Motor neuron (in vitro differentiated cells): ENCODE measurements around the gene SLFN11. TPM values are rescaled to one million over a fixed set of nuclear protein-coding genes. Genes with fewer than 3 reads are reported as not detected.
A peak's percentile ranks its signal among the peaks of the same experiment; 100 is the strongest.
"Not testable (repeated sequence)": the region's sequence is repeated elsewhere in the genome, so short reads cannot be mapped to it uniquely, and the experiment has no call there.

Source experiments
- ATAC-seq, 8 experiments: fragments of 200-7000 bp; cut with Tn5 transposase; replicated peaks in 6 of 8; 2 replicates each; pipeline ENCODE4 v1.8.0; 2021; ENCODE audit warnings: mild to moderate bottlenecking in 8 of 8, moderate library complexity in 8 of 8
- H3K27ac ChIP-seq, 2 donors: fragments of 250-450 bp; sonication (Bioruptor Pico); 2 replicates each; pipeline ENCODE4 v1.9.0; 2021; ENCODE audit warnings: antibody characterized with exemption in 2 of 2, mild to moderate bottlenecking in 2 of 2, moderate library complexity in 1 of 2
- H3K4me1 ChIP-seq, 2 donors: fragments of 250-450 bp; sonication (Bioruptor Pico); replicated peaks in 1 of 2; 2 replicates each; pipeline ENCODE4 v1.6.1; 2021; ENCODE audit warnings: antibody characterized with exemption in 2 of 2, mild to moderate bottlenecking in 2 of 2, moderate library complexity in 1 of 2
- H3K4me3 ChIP-seq, 5 donors: fragments of 250-450 bp; sonication (Bioruptor Pico); 2 replicates each; pipeline ENCODE4 v1.9.0; 2021; ENCODE audit warnings: antibody characterized with exemption in 5 of 5, mild to moderate bottlenecking in 5 of 5, moderate library complexity in 4 of 5
- WGBS, 10 experiments: fragments of 450-650 bp; shearing (Covaris generic); methylation state at CpG; one replicate each; pipeline ENCODE4 v1.0.0; 2022; 5-methylcytosine and 5-hydroxymethylcytosine counted together
- in situ Hi-C, 9 experiments: fragments of 400-800 bp; cut with MboI; loops; one replicate each; pipeline ENCODE4 v1.15.0; 2021; ENCODE audit warnings: low sequenced_read_pairs in 9 of 9, low pct_unique_long_range_greater_than_20kb in 2 of 9; ENCODE audit not compliant: unreplicated experiment in 9 of 9
- total RNA-seq, 8 experiments: library from RNA; unstranded; fragments of 300-600 nt; gene quantifications; 2 replicates each; pipeline versions ENCODE4 v1.2.3 to v1.2.4, GENCODE V29; 2022

Gene SLFN11, protein sequence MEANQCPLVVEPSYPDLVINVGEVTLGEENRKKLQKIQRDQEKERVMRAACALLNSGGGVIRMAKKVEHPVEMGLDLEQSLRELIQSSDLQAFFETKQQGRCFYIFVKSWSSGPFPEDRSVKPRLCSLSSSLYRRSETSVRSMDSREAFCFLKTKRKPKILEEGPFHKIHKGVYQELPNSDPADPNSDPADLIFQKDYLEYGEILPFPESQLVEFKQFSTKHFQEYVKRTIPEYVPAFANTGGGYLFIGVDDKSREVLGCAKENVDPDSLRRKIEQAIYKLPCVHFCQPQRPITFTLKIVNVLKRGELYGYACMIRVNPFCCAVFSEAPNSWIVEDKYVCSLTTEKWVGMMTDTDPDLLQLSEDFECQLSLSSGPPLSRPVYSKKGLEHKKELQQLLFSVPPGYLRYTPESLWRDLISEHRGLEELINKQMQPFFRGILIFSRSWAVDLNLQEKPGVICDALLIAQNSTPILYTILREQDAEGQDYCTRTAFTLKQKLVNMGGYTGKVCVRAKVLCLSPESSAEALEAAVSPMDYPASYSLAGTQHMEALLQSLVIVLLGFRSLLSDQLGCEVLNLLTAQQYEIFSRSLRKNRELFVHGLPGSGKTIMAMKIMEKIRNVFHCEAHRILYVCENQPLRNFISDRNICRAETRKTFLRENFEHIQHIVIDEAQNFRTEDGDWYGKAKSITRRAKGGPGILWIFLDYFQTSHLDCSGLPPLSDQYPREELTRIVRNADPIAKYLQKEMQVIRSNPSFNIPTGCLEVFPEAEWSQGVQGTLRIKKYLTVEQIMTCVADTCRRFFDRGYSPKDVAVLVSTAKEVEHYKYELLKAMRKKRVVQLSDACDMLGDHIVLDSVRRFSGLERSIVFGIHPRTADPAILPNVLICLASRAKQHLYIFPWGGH
- 10 to 100 TPM in 1 of 8 experiments, 1 to 10 TPM in 5, under 1 TPM in 1, not detected in 1; 0.93 to 12.8 (median 3.6) TPM for total RNA-seq

- in situ Hi-C loops = no loop called here
- Histone ChIP-seq H3K4me3 (peak within 1 kb of the TSS; percentile 21 to 40 (median 28)), H3K4me1 (no peaks in the 10 kb centered on the region), H3K27ac (no peak within 1 kb of the TSS)
- peak in 7 of 8 experiments; percentile 71 to 90 (median 82) for ATAC-seq
- 0 to 13% (median 0%) methylated on average over 1 to 6 of the region's 22 CpGs; no CpG with 5 or more reads in 2 of the 10 experiments for WGBS, 10 experiments
Measured at GRCh38 chr17:35373534-35373983, at the start of gene SLFN11. Gene SLFN11, minus strand, starts transcription at chr17:35373621. Its CDS starts 9,814 bp downstream, at chr17:35363807.

DNA sequence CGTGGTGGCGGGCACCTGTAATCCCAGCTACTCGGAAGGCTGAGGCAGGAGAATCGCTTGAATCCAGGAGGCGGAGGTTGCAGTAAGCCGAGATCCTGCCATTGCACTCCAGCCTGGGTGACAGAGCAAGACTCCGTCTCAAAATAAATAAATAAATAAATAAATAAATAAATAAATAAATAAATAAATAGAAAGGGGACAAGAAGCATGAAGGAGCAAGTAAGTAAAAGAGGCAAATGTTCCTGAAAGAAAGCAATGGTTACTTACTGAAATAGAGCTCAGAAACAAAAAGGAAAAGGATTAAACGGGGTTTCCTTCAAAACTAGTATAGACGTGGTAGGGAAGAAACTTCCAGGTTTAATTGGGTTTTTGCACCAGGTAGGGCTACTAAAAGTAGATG lies 47.6 kb upstream of the SLFN11 start:
- 68 to 100% (median 90%) methylated on average over 2 to 9 of the region's 9 CpGs; no CpG with 5 or more reads in 1 of the 10 experiments for WGBS, 10 experiments
- H3K4me1 ChIP-seq, in situ Hi-C loops, ATAC-seq, H3K4me3 ChIP-seq, H3K27ac ChIP-seq: not testable (repeated sequence)

- 64 to 100% (median 89%) methylated on average over 1 to 2 of the region's 2 CpGs; no CpG with 5 or more reads in 1 of the 10 experiments for WGBS, 10 experiments
- H3K27ac ChIP-seq = no peak overlapping the region
- no peak overlapping the region for H3K4me3 ChIP-seq
- in situ Hi-C loops = no loop called here
- ATAC-seq = no peak
- no peaks in the 10 kb centered on the region for H3K4me1 ChIP-seq
Measured at GRCh38 chr17:35416659-35417058, 43.2 kb upstream of the SLFN11 start.

- WGBS, 10 experiments = 38 to 96% (median 83%) methylated on average over 1 to 2 of the region's 2 CpGs
- in situ Hi-C loops, ATAC-seq: not testable (repeated sequence)
Measured at GRCh38 chr17:35414707-35415106, 41.3 kb upstream of the SLFN11 start.

DNA sequence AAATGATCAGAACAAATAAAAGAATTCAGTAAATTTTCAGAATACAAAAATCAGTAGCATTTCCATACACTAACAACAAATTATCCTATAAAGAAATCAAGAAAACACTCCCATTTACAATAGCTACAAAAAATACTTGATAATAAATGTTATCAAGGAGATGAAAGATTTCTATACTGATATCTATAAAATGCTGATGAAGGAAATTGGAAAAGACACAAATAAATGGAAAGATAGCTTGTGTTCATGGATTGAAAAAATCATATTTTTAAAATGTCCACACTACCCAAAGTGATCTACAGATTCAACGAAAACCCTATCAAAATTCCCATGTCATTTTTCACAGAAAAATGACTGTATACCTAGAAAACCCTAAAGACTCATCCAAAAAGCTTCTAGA lies 40.8 kb upstream of the SLFN11 start:
- Histone ChIP-seq H3K4me1 (no peaks in the 10 kb centered on the region), H3K27ac (no peak overlapping the region), H3K4me3 (no peak overlapping the region)
- ATAC-seq = no peak
- WGBS, 10 experiments = 44 to 100% (median 82%) methylated on average over 1 of the region's 1 CpG; no CpG with 5 or more reads in 2 of the 10 experiments
- in situ Hi-C loops = no loop called here

More at GRCh38 chr17:35414707-35415106, 41.3 kb upstream of the SLFN11 start:
- not testable (repeated sequence) for H3K4me3 ChIP-seq, H3K27ac ChIP-seq, H3K4me1 ChIP-seq

DNA sequence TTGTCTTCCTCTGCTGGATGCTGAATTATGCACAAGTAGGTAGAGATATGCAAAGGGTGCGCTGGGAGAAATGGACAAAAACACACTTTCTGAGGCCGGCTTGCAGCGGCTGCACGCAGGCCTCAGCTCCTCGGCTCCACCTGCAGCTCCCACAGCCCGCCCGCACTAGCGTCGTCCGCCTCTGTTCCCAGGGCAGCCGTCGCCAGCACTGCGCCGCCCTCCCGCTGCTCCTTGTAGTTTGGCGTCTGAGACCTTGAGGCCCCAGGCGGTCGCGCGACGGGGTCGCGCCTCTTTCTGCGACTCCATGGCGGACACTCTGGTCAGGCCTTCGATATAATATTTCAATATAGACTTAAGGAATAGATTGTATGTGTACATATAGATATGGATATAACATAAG lies 34.1 kb upstream of the SLFN11 start:
- in situ Hi-C loops = no loop called here
- Histone ChIP-seq H3K27ac (no peak overlapping the region), H3K4me1 (no peaks in the 10 kb centered on the region), H3K4me3 (no peak overlapping the region)
- 82 to 98% (median 96%) methylated on average over 8 to 19 of the region's 26 CpGs; no CpG with 5 or more reads in 6 of the 10 experiments for WGBS, 10 experiments
- no peak for ATAC-seq

DNA sequence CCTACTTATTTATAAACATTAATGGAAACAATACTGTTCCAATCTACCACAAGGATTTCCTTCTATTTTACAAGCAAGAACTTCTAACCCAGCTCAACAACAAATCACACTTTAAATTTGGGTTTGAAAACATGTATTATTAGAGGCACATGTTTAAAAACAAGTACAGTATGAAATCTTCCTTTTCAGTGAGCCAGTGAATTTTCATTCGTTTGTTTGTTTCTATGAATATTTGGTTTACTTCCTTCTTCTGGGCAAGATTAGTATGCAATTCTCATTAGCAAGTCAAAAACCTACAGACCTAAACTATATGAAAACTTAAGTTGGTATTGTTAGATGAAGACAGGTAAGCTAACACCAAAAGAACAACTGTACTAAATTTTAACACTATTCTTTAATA lies 33.1 kb upstream of the SLFN11 start:
- Histone ChIP-seq H3K27ac (no peak overlapping the region), H3K4me3 (no peak overlapping the region), H3K4me1 (no peaks in the 10 kb centered on the region)
- in situ Hi-C loops = no loop called here
- 0 to 100% (median 81%) methylated on average over 1 of the region's 1 CpG; no CpG with 5 or more reads in 2 of the 10 experiments for WGBS, 10 experiments
- no peak for ATAC-seq

GRCh38 chr17:35404360-35404759 lies 30.9 kb upstream of the SLFN11 start:
- ATAC-seq = no peak
- 43 to 100% (median 80%) methylated on average over 1 of the region's 1 CpG; no CpG with 5 or more reads in 1 of the 10 experiments for WGBS, 10 experiments
- Histone ChIP-seq H3K4me1 (no peaks in the 10 kb centered on the region), H3K4me3 (no peak overlapping the region), H3K27ac (no peak overlapping the region)
- in situ Hi-C loops = no loop called here

- ATAC-seq, H3K4me3 ChIP-seq, in situ Hi-C loops, H3K4me1 ChIP-seq, H3K27ac ChIP-seq: not testable (repeated sequence)
- 0 to 100% (median 61%) methylated on average over 1 to 4 of the region's 13 CpGs; no CpG with 5 or more reads in 2 of the 10 experiments for WGBS, 10 experiments
Measured at GRCh38 chr17:35393783-35394182, 20.4 kb upstream of the SLFN11 start.

- no peak overlapping the region for H3K4me3 ChIP-seq
- H3K27ac ChIP-seq = no peak overlapping the region
- in situ Hi-C loops = no loop called here
- no peak for ATAC-seq
- WGBS, 10 experiments = 55 to 100% (median 100%) methylated on average over 1 to 2 of the region's 2 CpGs; no CpG with 5 or more reads in 2 of the 10 experiments
- no peaks in the 10 kb centered on the region for H3K4me1 ChIP-seq
Measured at GRCh38 chr17:35390663-35391062, 17.2 kb upstream of the SLFN11 start.

- Histone ChIP-seq H3K27ac (no peak overlapping the region), H3K4me3 (no peak overlapping the region), H3K4me1 (no peaks in the 10 kb centered on the region)
- no CpG with 5 or more reads among the region's 2 CpGs for whole genome bisulfite sequencing, 10 experiments
- no peak for ATAC-seq
- in situ Hi-C loops = no loop called here
Measured at GRCh38 chr17:35390156-35390555, 16.7 kb upstream of the SLFN11 start.

- in situ Hi-C loops = no loop called here
- Histone ChIP-seq H3K27ac (no peak overlapping the region), H3K4me1 (no peaks in the 10 kb centered on the region), H3K4me3 (no peak overlapping the region)
- ATAC-seq = peak in 1 of 8 experiments; percentile 16
Measured at GRCh38 chr17:35387496-35387895, 14.1 kb upstream of the SLFN11 start.

- no peaks in the 10 kb centered on the region for H3K4me1 ChIP-seq
- no peak for ATAC-seq
- in situ Hi-C loops = no loop called here
- 20 to 94% (median 87%) methylated on average over 1 to 3 of the region's 3 CpGs; no CpG with 5 or more reads in 3 of the 10 experiments for WGBS, 10 experiments
- no peak overlapping the region for H3K4me3 ChIP-seq
- no peak overlapping the region for H3K27ac ChIP-seq
Measured at GRCh38 chr17:35377706-35378105, 4.3 kb upstream of the SLFN11 start.
